Caco-2 (cell line): Measurements from ENCODE around the gene YBX2. TPM values are rescaled to one million over a fixed set of nuclear protein-coding genes. Genes with fewer than 3 reads are reported as not detected.
"Not testable (repeated sequence)": the region's sequence is repeated elsewhere in the genome, so short reads cannot be mapped to it uniquely, and the experiment has no call there.

Experiments used
- BruUV-seq: library from RNA; stranded (reverse); fragments of 400-500 nt; replicated peaks from 2 replicates; lab custom pipeline; 2021; lab: Mats Ljungman, UMichigan
- CTCF ChIA-PET: fragments of 300-600 bp; sonication (Branson Sonifier 250); formaldehyde crosslinking; loops from one replicate; lab custom pipeline; 2022; ENCODE audit warnings: antibody characterized with exemption; lab: Charles Lee
- POLR2A ChIA-PET: fragments of 300-600 bp; sonication (Branson Sonifier 250); formaldehyde crosslinking; loops from one replicate; lab custom pipeline; 2022; ENCODE audit warnings: antibody characterized with exemption; lab: Charles Lee
- DNase-seq, 2 experiments: peaks; one replicate each; pipeline versions ENCODE4 v3.0.0 to v3.0.0-alpha.2; 2020 to 2022
- H3K27me3 ChIP-seq: replicated peaks from 2 replicates; pipeline ENCODE4 v1.6.0; 2011; ENCODE audit warnings: low read length; ENCODE audit not compliant: control insufficient read depth, insufficient read depth
- H3K36me3 ChIP-seq: 2 replicates; pipeline ENCODE4 v1.5.1; 2011; ENCODE audit warnings: low read length; ENCODE audit not compliant: control insufficient read depth, insufficient read depth
- H3K4me1 ChIP-seq: fragments of 250-450 bp; sonication (Bioruptor Pico); 2 replicates; pipeline ENCODE4 v1.5.1; 2020; ENCODE audit warnings: mild to moderate bottlenecking
- H3K4me3 ChIP-seq: 2 replicates; pipeline ENCODE4 v1.5.1; 2011; ENCODE audit warnings: low read depth, mild to moderate bottlenecking, control low read depth, low read length
- H3K9me3 ChIP-seq: fragments of 250-450 bp; sonication (Bioruptor Pico); 2 replicates; pipeline ENCODE4 v1.5.1; 2020; ENCODE audit warnings: mild to moderate bottlenecking, moderate library complexity
- H3K27ac Mint-ChIP-seq: one replicate; pipeline ENCODE4 v1.8.0; 2022; ENCODE audit warnings: mixed read lengths; ENCODE audit not compliant: unreplicated experiment
- H3K27me3 Mint-ChIP-seq: one replicate; pipeline ENCODE4 v1.8.0; 2022; ENCODE audit warnings: mixed read lengths; ENCODE audit not compliant: insufficient read depth, unreplicated experiment
- H3K36me3 Mint-ChIP-seq: one replicate; pipeline ENCODE4 v1.8.0; 2022; ENCODE audit warnings: mild to moderate bottlenecking, mixed read lengths; ENCODE audit not compliant: insufficient read depth, unreplicated experiment
- H3K4me1 Mint-ChIP-seq: one replicate; pipeline ENCODE4 v1.8.0; 2022; ENCODE audit warnings: low read depth, mixed read lengths; ENCODE audit not compliant: unreplicated experiment
- H3K4me3 Mint-ChIP-seq: one replicate; pipeline ENCODE4 v1.8.0; 2022; ENCODE audit warnings: mild to moderate bottlenecking, moderate library complexity, mixed read lengths; ENCODE audit not compliant: unreplicated experiment
- H3K9me3 Mint-ChIP-seq: one replicate; pipeline ENCODE4 v1.8.0; 2022; ENCODE audit warnings: mixed read lengths; ENCODE audit not compliant: unreplicated experiment
- intact Hi-C: fragments of 100-400 bp; cut with micrococcal nuclease; formaldehyde crosslinking; loops from one replicate; pipeline ENCODE4 v1.10.0; 2022; ENCODE audit not compliant: unreplicated experiment
- total RNA-seq: library from RNA; stranded (reverse); gene quantifications from 2 replicates; pipeline ENCODE4 v1.2.3, GENCODE V29; 2022
- TF ChIP-seq, protein P1 (sequence below), 2 experiments: fragments of 200-600 bp in 1 of 2; IDR thresholded peaks; 1 replicate in 1 of 2; 2 replicates in 1 of 2; pipeline versions ENCODE4 v1.5.1 to v1.8.0; 2011 to 2022; ENCODE audit warnings: antibody characterized with exemption in 1 of 2, control low read depth in 1 of 2, inconsistent platforms in 1 of 2, low read depth in 1 of 2, low read length in 1 of 2, mild to moderate bottlenecking in 1 of 2, moderate library complexity in 1 of 2; ENCODE audit not compliant: insufficient read depth in 1 of 2, severe bottlenecking in 1 of 2, unreplicated experiment in 1 of 2

YBX2 gene
- total RNA-seq, 1 experiment from 2014 or later = 27.6 TPM

GRCh38 chr17:7248796-7249195, 45.6 kb downstream of the YBX2 start:
- CTCF ChIA-PET = interaction anchor here (0.7 kb wide), 1 partner anchor 19 kb away, joined by 3 read pairs; no protein-coding TSS in a partner anchor

GRCh38 chr17:7246779-7247178, 47.7 kb downstream of the YBX2 start:
- H3K36me3 Mint-ChIP-seq = peaks cover 49% of the 10 kb centered on the region
- Histone ChIP-seq H3K4me3 (no peak overlapping the region), H3K36me3 (no peaks in the 10 kb centered on the region), H3K27me3 (no peaks in the 10 kb centered on the region), H3K9me3 (no peaks in the 10 kb centered on the region), H3K4me1 (no peaks in the 10 kb centered on the region)
- intact Hi-C loops = no loop called here
- no peak overlapping the region for H3K4me3 Mint-ChIP-seq
- no peak for DNase-seq
- no TSS peak for BruUV-seq
- no peaks in the 10 kb centered on the region for H3K4me1 Mint-ChIP-seq
- TF ChIP-seq, protein P1, sequence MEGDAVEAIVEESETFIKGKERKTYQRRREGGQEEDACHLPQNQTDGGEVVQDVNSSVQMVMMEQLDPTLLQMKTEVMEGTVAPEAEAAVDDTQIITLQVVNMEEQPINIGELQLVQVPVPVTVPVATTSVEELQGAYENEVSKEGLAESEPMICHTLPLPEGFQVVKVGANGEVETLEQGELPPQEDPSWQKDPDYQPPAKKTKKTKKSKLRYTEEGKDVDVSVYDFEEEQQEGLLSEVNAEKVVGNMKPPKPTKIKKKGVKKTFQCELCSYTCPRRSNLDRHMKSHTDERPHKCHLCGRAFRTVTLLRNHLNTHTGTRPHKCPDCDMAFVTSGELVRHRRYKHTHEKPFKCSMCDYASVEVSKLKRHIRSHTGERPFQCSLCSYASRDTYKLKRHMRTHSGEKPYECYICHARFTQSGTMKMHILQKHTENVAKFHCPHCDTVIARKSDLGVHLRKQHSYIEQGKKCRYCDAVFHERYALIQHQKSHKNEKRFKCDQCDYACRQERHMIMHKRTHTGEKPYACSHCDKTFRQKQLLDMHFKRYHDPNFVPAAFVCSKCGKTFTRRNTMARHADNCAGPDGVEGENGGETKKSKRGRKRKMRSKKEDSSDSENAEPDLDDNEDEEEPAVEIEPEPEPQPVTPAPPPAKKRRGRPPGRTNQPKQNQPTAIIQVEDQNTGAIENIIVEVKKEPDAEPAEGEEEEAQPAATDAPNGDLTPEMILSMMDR (IDR thresholded peaks at IDR 0.05; ENCODE audit: insufficient read depth in 1 of 2, low read depth in 1 of 2, low read length in 1 of 2, severe bottlenecking in 1 of 2, unreplicated experiment in 1 of 2) = no peak
- no peak overlapping the region for H3K27ac Mint-ChIP-seq
- ChIA-PET POLR2A (no interaction called here), CTCF (no interaction called here)
- H3K27me3 Mint-ChIP-seq = peaks cover 3% of the 10 kb centered on the region
- H3K9me3 Mint-ChIP-seq = no peaks in the 10 kb centered on the region

More at GRCh38 chr17:7248796-7249195, 45.6 kb downstream of the YBX2 start:
- intact Hi-C loops = no loop called here
- no peaks in the 10 kb centered on the region for H3K27me3 ChIP-seq
- H3K4me1 ChIP-seq = no peaks in the 10 kb centered on the region
- no peaks in the 10 kb centered on the region for H3K27me3 Mint-ChIP-seq
- no TSS peak for BruUV-seq
- DNase-seq = no peak
- no peak overlapping the region for H3K4me3 ChIP-seq
- POLR2A ChIA-PET = no interaction called here
- peaks cover 50% of the 10 kb centered on the region for H3K36me3 Mint-ChIP-seq
- H3K9me3 ChIP-seq = no peaks in the 10 kb centered on the region
- H3K4me3 Mint-ChIP-seq = peak overlapping the region; percentile 44
- H3K4me1 Mint-ChIP-seq = peaks cover 11% of the 10 kb centered on the region
- no peaks in the 10 kb centered on the region for H3K9me3 Mint-ChIP-seq
- no peak overlapping the region for H3K27ac Mint-ChIP-seq
- TF ChIP-seq, protein P1 (IDR thresholded peaks at IDR 0.05; ENCODE audit: insufficient read depth in 1 of 2, low read depth in 1 of 2, low read length in 1 of 2, severe bottlenecking in 1 of 2, unreplicated experiment in 1 of 2) = no peak
- H3K36me3 ChIP-seq = no peaks in the 10 kb centered on the region

DNA sequence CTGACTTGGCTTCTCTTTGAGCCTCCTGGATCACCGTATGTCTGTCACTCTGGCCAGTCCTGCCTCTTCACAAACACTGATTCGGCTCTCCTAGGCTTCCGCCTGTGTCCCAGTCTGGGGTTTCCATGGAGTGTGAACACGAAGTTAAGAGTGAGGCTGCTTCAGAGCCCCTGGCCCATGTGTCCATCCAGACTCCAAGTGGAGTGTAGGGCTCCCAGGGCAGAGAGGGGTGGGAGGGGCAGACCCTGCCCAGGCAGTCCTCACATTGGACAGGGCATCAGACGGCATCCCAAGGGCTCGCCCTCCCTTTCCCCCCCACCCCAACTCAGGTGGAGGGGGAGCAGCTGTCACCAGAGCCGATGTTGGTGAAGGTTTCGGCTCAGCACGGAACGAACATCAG, 50.6 kb downstream of the YBX2 start:
- H3K27ac Mint-ChIP-seq, DNase-seq, H3K36me3 ChIP-seq, H3K4me3 Mint-ChIP-seq, H3K27me3 Mint-ChIP-seq, POLR2A ChIA-PET, H3K9me3 ChIP-seq, H3K27me3 ChIP-seq, BruUV-seq, H3K4me1 ChIP-seq, H3K9me3 Mint-ChIP-seq, H3K4me3 ChIP-seq, intact Hi-C loops: not testable (repeated sequence)
- peaks cover 14% of the 10 kb centered on the region for H3K4me1 Mint-ChIP-seq
- CTCF ChIA-PET = interaction anchor here (0.6 kb wide), 1 partner anchor 61 kb away, joined by 5 read pairs; no protein-coding TSS in a partner anchor
- peaks cover 54% of the 10 kb centered on the region for H3K36me3 Mint-ChIP-seq

DNA sequence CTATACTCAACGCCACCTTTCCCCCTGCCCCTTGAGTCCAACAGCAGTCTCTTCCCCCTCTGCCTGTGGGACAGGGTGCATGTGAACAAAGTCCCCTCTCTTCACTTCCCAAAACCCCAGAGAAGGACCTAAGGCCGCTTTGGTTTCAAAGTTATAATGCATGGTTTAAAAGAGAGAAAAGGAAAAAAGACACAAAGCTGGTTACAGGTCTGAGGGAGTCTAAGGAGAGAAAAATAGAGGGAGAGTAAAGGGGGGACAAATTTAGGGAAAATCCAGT, 51.0 kb downstream of the YBX2 start:
- H3K9me3 ChIP-seq = no peaks in the 10 kb centered on the region
- peaks cover 6% of the 10 kb centered on the region; the same call in 1 of the 2 replicates for H3K4me1 ChIP-seq
- Mint-ChIP-seq H3K4me3 (peak overlapping the region; percentile 94), H3K27ac (peak overlapping the region; percentile 96), H3K9me3 (no peaks in the 10 kb centered on the region), H3K27me3 (peaks cover 3% of the 10 kb centered on the region), H3K4me1 (peaks cover 14% of the 10 kb centered on the region), H3K36me3 (peaks cover 54% of the 10 kb centered on the region)
- BruUV-seq = TSS peak; percentile 41
- intact Hi-C loops = no loop called here
- POLR2A ChIA-PET = no interaction called here
- TF ChIP-seq, protein P1 (IDR thresholded peaks at IDR 0.05; ENCODE audit: insufficient read depth in 1 of 2, low read depth in 1 of 2, low read length in 1 of 2, severe bottlenecking in 1 of 2, unreplicated experiment in 1 of 2) = no peak
- peak overlapping the region; percentile 84 for H3K4me3 ChIP-seq
- no peak for DNase-seq
- H3K27me3 ChIP-seq = no peaks in the 10 kb centered on the region
- CTCF ChIA-PET = interaction anchor here (0.6 to 1.3 kb wide), 2 partner anchors 23 to 62 kb away, joined by 5 read pairs; no protein-coding TSS in a partner anchor
- H3K36me3 ChIP-seq = no peaks in the 10 kb centered on the region
